NCI-H1092 (cell line): ENCODE data around the gene CCNE1.
A peak's percentile ranks its signal among the peaks of the same experiment; 100 is the strongest.

Experiments
- DNase-seq: peaks from one replicate; lab custom pipeline; 2025; lab: John Stamatoyannopoulos, UW

Gene CCNE1

GRCh38 chr19:29844891-29845573, 33.2 kb downstream of the CCNE1 start:
- DNase-seq, result peak; percentile 58

GRCh38 chr19:29845574-29846176, 33.9 kb downstream of the CCNE1 start:
- no peak for DNase-seq

GRCh38 chr19:29849208-29849607, 37.4 kb downstream of the CCNE1 start:
- no peak for DNase-seq

- DNase-seq, result no peak
These were observed 38.7 kb downstream of the CCNE1 start for GRCh38 chr19:29850482-29850881.

- DNase-seq, result no peak
These were observed 40.2 kb downstream of the CCNE1 start for GRCh38 chr19:29851769-29852521.

- DNase-seq, result no peak
These were observed 42.2 kb downstream of the CCNE1 start for GRCh38 chr19:29854033-29854432.

- no peak for DNase-seq
These were observed 43.3 kb downstream of the CCNE1 start for GRCh38 chr19:29855087-29855486.

- DNase-seq, result no peak
These were observed 44.1 kb downstream of the CCNE1 start for GRCh38 chr19:29855741-29856500.

GRCh38 chr19:29858000-29858596, 46.3 kb downstream of the CCNE1 start:
- no peak for DNase-seq

- DNase-seq, result no peak
These were observed 46.8 kb downstream of the CCNE1 start for GRCh38 chr19:29858621-29859020.

GRCh38 chr19:29860492-29860891, 48.7 kb downstream of the CCNE1 start:
- no peak for DNase-seq

- DNase-seq, result no peak
These were observed 49.8 kb downstream of the CCNE1 start for GRCh38 chr19:29861574-29861973.

GRCh38 chr19:29866011-29866410, 54.2 kb downstream of the CCNE1 start:
- DNase-seq, result no peak

GRCh38 chr19:29867984-29868383, 56.2 kb downstream of the CCNE1 start:
- no peak for DNase-seq

- no peak for DNase-seq
These were observed 59.4 kb downstream of the CCNE1 start for GRCh38 chr19:29871143-29871542.

- DNase-seq, result no peak
These were observed 60.5 kb downstream of the CCNE1 start for GRCh38 chr19:29872224-29872731.

- peak; percentile 9 for DNase-seq
These were observed 61.4 kb downstream of the CCNE1 start for GRCh38 chr19:29873024-29873800.
